Stimulated activated CD8-positive, alpha-beta memory T cell treated with anti-CD3 and anti-CD28 coated beads, Interleukin-15, amount 100 ng/mL, for 48 hours (primary cell): ENCODE measurements around the gene CD3G.

Experiments used
- DNase-seq, 2 donors: peaks; one replicate each; pipeline ENCODE4 v3.0.0-alpha.2; 2020; ENCODE audit warnings: low read depth in 2 of 2

Gene CD3G

DNA sequence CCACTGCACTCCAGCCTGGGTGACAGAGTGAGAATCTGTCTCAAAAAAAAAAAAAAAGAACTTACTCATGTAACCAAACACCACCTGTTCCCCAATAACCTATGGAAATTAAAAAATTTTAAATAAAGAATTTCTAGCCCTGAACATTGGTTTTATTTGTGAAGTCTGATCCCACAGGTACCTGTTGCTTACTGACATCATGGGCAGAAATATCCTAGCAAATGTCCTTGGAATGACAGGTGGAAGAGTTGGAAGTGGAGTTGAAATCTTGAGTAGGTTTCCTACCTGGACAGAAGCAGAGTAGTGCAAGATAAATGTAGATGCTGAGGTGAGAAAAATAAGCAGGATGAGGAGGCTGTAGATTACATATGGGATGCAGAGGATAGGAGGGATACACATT is 18.9 kb upstream of the CD3G start:
- no peak for DNase-seq

DNA sequence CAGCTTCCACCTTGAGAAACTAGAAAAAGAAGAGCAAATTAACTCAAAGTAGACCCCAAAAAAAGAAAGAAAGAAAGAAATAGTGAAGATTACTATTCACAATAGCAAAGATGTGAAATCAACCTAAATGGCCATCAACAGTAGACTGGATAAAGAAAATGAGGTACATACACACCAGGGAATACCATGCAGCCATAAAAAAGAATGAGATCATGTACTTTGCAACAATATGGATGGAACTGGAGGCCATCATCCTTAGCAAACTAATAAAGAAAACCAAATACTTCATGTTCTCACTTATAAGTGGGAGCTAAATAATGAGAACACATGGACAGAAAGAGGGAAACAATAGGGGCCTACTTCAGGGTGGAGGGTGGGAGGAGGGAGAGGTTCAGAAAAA is 15.4 kb upstream of the CD3G start:
- no peak for DNase-seq

DNA sequence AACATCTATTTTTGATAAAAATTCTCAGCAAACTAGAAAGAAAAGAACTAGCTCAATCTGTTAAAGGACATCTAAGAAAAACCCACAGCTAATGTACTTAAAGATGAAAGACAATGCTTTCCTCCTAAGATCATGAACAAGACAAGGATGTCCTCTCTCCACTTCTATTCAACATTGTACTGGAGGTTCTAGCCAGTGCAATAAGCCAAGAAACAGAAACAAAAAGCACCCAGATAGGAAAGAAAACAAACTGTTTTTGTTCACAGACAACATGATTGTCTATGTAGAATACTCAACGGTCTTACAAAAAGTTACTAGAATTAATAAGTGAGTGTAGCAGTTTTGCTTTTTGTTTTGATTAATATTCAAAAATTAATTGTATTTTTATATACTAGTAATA is 9.4 kb upstream of the CD3G start:
- no peak for DNase-seq

DNA sequence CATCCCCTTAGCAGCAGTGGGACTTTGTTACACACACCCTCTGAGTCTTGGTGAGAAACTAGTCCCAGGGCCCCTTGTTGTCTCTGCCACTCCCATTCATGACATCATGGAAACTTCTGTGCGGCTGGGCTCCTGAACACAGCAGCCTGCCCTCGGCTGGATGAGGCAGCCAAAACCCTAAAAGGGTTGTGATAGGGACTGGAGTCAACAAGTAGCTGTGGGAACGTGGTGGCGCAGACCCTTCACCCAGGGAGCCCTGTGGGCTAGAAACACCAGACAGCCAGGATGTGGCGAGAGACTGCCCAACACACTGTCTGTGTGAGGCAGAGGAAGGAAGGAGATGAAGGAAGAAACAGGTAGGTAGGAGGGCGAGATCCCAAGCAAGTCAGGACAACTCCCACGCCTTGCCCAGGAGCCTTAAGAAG is 5.5 kb upstream of the CD3G start:
- peak; percentile 82 to 87 for DNase-seq

DNA sequence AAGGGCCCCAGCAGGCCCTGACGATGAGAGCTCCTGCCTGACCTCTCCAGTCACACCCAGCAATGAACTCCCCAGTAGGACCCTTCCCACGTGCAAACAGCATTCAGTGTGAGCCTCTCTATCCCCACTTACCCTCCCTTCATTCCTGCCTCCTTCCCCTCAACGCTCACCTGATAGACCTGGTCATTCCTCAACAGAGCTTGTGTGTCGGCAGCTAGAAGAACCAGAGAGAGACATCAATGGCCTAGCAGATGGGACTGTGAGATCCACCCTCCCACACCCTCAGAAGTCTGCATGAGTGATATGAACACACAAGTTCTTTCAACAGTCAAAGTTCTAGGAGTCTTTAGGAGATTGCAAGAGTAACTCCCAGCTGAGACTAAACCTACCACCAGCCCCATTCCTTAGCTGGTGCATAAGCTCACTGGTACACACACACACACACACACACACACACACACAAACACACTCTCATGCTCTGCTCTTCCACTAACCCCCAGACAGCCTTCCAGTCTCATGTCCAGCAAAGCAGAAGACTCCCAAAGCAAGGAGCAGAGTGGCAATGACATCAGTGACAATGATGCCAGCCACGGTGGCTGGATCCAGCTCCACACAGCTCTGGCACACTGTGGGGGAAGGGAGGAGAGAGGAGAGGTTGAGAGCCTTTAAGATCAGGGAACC is 4.7 kb upstream of the CD3G start:
- DNase-seq = no peak

DNA sequence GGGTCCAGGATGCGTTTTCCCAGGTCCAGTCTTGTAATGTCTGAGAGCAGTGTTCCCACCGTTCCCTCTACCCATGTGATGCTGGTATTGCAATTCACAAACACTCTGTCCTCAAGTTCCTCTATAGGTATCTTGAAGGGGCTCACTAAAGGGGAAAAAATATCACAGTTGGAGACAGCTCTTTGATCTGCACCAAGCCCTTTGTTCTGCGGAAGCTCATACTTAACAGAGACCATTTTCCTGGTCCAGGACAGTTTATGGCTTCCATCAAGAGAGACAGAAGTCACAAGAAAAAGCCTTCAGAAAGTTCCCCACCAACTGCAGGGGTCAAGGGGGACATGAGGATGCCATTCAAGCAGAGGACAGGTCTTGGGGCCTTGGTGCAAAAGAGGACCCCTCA is 3.7 kb upstream of the CD3G start:
- DNase-seq = no peak

DNA sequence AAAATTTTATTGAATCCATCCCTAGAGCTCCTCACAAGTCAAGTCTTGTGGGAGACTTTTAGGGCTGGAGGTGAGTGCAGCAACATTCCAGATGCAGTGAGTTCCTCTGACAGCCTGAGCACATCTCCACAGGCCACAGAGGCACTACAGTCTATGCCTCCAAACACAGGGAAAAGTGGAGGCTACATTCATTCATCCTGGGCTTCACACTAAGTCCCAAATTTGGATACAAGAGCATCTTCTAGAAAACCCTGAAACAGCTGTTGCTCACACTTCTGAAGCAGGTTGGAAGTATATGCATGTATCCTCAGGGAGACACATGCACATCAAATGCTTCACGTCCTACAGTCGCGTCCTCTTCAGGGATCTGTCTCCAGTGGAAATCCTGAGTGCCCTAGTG is 2.9 kb upstream of the CD3G start:
- DNase-seq = no peak

DNA sequence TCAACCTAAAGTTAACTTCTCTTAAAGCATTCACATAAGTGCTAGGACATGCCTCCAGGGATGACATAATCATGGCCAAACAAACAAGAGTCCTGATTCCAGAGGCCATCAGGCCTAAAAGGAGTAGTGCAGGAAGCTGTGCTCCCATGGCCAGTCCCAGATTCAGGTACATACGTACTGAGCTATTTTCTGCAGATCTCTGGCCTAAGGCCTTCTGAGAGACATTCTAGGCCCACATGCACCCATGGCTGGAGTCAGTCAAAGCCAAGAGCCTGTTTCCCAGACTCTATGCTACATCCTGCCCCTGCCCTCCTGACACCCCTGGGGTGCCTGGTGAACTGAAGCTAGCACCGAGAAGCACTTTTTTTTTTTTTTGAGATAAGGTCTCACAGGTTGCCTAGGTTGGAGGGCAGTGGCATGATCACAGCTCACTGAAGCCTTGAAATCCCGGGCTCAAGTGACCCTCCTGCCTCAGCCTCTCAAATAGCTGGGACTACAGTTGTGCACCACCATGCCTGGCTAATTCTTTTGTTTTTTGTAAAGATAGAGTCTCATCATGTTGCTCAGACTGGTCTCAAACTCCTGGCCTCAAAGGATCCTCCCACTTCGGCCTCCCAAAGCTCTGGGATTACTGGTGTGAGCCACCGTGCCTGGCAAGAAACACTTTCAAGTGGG is 2.2 kb upstream of the CD3G start:
- no peak for DNase-seq

DNA sequence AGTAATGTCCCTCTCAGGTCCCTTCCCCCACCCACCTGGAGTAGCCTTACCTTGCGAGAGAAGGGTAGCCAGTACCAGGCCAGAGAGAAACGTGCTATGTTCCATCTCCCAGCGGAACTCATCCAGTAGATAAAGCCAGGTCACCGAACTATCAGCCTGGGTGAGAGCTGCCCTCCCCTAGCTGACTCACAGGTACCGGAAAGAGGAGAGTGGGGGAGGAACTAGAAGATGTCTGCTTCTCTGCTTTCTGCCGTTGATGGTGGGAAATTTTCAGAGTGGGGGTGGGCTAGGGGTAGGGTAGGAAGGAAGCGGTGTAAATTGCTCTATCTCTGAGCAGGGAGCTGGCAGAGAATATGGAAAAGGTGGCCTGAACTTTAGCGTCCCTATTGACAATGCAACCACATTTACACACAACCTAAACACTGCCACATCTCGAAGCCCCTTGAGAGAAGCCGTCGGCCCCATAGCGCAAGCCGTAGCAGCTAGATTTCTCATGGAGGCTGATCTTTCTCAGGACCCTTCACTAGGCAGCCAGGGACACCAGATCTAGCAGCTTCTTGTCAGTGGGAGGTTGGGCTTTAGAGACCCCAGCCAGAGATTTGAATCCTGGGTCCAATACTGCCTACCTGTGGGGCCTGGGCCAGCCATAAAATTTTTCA is 1.5 kb upstream of the CD3G start, which contains the start of gene CD3D:
Gene CD3D, minus strand, starts transcription at position 203 of the 659 bp plus-strand sequence. Its CDS starts 98 bp downstream, at position 105.
- peak; percentile 52 to 62 for DNase-seq

DNA sequence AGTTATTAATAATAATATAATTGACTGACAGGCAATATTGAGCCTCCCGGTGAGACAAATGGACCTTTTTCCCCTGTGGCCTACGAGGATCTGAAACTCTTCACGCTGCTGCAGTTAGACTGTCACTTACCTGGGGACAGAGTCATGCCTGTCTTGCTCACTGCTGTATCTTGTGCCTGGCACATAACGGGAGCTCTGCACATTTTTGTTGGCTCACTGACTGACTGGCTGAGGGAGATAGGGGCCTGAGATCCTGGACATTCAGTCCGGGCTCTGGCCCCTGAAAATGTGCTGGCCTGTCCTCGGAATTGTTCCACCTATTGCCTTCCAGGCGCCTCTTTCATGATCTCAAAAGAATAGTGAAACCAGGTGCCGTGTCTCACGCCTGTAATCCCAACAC is 896 bp upstream of the CD3G start:
- DNase-seq = no peak

DNA sequence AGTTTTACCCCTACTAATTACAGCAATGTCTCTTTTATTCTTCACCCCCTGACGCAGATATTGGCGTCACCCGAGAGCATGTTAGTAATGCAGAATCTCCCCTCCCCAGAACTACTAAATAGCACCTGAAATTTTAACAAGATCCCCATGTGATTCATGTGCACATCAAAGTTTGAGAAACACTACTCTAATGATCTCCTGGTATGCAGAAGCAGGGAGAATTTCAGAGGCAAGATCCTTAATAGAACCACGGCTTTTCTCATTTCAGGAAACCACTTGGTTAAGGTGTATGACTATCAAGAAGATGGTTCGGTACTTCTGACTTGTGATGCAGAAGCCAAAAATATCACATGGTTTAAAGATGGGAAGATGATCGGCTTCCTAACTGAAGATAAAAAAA is 5.3 kb downstream of the CD3G start:
- no peak for DNase-seq

DNA sequence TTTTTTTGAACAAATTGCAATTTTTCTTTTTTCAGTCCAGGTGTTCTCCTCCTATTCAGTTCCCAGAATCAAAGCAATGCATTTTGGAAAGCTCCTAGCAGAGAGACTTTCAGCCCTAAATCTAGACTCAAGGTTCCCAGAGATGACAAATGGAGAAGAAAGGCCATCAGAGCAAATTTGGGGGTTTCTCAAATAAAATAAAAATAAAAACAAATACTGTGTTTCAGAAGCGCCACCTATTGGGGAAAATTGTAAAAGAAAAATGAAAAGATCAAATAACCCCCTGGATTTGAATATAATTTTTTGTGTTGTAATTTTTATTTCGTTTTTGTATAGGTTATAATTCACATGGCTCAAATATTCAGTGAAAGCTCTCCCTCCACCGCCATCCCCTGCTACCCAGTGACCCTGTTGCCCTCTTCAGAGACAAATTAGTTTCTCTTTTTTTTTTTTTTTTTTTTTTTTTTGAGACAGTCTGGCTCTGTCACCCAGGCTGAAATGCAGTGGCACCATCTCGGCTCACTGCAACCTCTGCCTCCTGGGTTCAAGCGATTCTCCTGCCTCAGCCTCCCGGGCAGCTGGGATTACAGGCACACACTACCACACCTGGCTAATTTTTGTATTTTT is 9.1 kb downstream of the CD3G start:
- no peak for DNase-seq

DNA sequence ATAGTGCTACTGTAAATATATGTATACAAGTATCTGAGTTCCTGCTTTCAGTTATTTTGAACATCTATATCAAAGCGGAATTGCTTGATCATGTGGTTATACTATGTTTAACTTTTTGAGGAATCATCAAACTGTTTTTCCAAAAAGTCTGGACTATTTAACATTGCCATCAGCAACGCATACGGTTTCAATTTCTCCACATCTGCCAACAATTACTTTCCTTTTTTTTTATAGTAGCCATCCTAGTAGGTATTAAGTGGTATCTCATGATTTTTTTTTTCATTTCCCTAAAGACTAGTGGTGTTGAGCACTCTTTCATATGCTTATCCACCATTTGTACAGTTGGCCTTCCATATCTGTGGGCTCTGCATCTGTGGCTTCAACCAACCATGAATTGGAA is 13.9 kb downstream of the CD3G start:
- DNase-seq = no peak

DNA sequence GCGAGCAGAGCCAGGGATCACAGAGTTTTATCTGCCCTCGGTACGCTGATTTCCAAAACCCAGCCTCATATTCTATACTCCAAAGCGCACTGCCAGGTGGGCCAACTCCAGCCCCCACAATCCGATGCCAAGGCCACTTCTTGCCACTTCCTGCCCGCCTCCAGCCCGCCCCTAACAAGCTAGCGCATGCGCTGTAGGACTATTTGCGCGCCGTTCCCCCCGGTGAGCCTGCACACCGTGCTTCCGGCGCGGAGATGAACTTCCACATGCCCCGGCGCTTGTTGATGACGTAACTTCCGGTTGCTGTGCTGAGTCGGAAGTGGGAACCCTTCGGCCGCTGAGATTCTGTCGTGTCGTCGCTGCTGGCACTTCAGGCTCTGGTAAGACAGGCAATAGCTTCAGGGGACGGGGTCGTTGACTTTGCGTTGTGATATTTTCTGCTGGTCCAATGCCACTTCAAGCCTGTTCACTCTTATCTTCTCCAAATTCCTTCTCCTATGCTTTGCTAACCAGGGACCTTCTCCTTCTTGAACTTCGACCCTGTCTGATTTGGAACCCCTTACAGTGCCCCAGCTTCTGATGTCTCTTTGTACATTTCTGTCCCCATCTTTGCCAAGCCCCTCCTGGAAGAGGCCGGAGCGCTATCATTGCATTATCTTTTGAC is 15.3 kb downstream of the CD3G start, which contains the start of gene UBE4A:
Gene UBE4A, plus strand, starts transcription at position 306 of the 664 bp plus-strand sequence. CDS start 5,481 bp downstream, outside the sequence.
- DNase-seq = peak; percentile 96

DNA sequence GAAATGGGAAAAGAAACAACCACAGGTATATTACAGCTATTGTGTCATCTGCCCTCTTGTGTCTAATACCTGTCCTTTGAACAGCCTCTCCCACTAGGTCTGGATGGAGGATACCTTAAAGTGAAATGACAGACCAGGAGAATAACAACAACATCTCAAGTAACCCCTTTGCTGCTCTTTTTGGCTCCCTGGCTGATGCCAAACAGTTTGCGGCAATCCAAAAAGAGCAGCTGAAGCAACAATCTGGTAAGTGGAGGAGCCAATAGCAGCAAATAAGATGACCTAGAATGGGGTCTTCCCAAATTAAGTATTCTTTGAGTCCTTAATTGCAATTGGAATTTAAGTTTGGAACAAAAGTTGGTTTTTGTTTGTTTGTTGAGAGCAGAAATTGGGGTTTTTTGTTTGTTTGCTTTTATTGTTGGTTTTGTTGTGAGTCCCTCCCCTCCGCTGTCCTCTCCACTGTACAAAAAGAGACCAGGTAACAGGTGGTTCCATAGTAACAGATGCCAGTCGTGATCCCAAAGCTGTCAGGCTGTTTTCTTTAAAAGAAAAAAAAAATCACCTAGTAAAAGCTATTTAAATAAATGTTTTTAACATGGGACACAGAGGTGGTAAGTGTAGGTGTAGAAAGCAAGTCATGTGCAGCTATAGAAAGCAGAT is 20.9 kb downstream of the CD3G start:
- no peak for DNase-seq

DNA sequence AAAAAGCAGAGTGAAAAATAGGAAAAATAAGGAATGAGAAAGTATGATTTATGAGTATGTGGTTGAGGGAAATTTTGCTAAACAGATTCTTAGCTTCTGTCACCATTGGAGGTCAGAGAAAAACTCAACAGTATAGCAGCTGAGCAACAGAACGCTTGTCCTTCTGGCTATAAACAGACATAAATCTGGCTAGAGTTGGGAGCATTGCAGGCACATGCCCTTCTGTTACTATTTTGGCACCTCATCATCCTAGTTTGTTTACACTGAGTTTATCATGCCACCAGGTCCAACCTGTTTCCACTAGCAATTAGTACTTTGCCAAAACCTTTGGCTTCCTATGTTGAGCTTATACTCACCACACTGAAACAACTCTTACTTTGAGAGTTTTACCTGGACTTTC is 22.1 kb downstream of the CD3G start:
- no peak for DNase-seq

DNA sequence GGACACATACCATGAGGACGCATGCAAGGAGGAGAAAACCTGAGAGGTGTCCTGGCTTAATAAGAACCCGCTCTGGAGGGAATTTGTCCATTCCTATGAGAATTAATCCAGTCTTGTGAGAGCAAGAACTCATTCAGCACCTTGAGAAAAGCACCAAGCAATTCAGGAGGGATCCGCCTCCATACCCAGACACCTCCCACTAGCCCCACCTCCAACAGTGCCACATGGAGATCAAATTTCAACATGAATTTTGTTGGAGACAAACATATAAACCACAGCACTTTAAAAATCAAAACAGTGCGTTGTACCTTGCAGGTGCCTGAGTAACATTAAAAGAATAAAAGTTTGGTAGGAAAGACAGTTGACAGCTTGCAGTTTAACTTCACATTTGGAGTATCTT is 26.6 kb downstream of the CD3G start:
- no peak for DNase-seq

DNA sequence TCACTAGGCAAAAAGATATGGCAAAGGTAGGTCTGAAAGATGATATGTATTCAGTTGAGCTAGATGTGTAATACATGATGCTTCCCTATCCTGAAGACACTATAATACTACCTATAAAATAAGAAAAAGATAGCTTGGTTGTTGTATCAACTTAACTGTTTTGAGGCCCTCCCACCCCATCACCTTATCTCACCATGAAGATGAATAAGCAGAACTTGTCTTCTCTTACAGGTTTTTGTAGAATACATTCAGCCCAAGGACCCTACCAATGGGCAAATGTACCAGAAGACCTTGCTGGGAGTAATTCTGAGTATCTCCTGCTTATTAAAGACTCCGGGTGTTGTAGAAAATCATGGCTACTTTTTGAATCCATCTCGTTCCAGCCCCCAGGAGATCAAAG is 29.1 kb downstream of the CD3G start:
- no peak for DNase-seq

DNA sequence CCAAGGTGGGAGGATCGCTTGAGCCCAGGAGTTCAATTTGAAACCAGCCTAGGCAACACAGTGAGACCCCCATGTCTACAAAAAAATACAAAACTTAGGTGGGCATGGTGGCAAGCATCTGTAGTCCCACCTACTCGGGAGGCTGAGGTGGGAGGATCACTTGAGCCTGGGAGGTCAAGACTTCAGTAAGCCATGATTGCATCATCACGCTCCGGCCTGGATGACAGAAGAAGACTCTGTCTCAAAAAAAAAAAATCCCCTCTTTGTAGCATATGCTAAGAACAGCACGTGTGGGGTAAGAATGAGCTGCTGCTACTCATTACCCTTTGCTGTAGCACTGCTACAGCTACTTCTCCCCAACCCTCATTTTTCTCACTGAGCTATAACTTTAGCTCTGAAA is 29.7 kb downstream of the CD3G start:
- no peak for DNase-seq

DNA sequence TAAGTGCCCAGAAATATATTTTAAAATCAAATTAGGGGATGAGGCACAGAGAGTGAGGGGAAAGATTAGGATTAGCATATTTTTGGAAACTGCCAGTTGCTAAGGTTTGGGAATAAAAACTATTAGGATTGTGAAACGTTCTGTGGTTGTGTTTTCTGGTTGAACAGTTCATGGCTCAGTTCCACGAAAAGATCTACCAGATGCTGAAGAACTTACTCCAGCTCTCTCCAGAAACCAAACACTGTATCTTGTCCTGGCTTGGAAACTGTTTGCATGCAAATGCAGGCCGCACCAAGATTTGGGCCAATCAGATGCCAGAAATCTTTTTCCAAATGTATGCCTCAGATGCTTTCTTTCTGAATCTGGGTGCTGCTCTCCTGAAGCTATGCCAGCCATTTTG is 30.6 kb downstream of the CD3G start:
- DNase-seq = no peak

DNA sequence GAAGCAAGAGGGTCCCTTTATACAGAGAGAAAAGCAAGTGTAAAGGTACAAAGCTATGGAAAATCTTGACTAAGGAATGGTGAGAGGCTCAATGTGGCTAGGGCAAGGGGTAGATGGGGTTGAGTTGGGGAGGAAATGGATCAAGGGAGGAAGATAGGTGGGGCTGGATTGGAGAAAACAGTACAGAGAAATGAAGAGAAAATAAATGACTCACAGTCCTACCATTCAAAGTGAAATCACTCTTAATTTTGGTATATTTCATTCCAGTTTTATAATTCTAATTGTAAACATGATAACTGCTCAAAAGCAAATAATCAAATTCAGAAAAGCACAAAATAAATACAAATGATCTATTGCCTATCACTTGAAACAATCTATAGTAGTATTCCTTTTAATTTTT is 31.8 kb downstream of the CD3G start:
- DNase-seq = no peak
